ENCODE measurements around the gene TENT4A.

The TENT4A gene

DNA sequence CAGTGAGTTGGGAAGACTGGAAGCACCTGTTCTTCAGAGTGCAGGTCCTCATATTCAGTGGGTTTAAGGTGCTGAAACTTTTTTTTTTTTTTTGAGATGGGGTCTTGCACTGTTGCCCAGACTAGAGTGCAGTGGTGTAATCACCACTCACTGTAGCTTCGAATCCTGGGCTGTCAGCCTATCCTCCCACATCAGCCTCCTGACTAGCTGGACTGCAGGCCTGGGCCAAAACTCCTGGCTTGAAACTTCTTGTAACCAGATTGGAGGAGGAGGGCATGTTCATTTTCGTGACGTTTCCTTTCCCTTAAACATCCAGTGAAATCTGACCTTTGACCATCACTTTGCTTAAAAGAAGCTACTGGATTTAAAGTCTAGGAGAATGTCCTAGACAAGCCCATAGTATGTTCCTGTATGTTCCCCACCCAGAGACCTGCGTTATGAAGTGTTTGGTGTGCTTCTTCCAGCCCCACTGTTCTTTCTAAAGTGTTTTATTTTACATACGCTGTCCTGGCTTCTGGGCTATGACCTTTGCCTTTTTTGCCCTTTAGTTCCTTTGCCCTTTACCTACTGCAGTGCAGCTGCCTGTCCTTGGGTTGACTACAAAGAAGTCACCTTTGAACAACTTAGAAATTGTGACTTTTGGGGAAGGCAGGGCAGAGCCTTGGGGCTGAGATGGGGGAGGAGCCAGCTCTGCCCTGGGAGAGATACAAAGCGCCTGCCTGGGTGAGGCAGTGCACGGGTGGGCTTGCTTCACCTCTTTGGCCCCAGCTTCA is 18.4 kb downstream of the TENT4A start:
- no peak for DNase-seq

DNA sequence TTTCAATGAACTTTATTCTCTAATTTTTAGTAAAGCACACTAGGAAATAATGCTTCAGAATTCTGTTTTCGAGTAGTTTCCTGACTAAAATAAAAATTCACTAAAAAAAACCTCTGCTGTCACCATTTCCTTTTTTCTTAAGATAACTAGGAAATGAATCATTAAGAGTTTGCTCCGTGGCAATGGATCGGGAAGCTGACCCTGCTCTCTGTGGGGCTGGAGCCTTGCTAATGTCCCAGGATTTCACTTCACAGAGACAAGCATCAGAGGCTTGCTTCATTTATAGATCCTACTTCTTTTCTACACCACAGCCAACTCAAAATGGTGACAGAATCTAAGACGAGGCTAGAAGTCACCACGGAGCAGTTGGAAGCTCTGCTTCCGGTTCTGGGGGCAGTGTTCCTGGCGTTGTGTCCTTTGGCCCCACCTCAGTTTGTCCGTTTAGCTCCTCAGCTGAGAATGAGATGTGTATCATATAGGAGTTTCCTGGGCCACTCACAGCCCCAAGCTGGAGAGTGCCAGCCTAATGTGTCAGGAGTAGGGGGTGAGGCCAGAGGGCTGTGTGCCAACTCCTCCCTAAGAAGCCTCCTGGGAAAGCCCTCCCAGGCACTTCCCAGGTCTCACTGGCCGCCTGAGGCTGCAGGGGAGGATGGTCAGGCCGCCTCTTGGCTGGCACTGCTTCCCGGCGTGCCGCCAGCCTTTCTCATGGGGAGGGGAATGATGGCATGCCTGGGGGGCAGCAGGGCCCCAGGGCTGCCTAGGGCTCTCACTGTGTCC is 19.6 kb downstream of the TENT4A start:
- peak in 14 of 56 donors; percentile 12 to 57 (median 32) for DNase-seq

DNA sequence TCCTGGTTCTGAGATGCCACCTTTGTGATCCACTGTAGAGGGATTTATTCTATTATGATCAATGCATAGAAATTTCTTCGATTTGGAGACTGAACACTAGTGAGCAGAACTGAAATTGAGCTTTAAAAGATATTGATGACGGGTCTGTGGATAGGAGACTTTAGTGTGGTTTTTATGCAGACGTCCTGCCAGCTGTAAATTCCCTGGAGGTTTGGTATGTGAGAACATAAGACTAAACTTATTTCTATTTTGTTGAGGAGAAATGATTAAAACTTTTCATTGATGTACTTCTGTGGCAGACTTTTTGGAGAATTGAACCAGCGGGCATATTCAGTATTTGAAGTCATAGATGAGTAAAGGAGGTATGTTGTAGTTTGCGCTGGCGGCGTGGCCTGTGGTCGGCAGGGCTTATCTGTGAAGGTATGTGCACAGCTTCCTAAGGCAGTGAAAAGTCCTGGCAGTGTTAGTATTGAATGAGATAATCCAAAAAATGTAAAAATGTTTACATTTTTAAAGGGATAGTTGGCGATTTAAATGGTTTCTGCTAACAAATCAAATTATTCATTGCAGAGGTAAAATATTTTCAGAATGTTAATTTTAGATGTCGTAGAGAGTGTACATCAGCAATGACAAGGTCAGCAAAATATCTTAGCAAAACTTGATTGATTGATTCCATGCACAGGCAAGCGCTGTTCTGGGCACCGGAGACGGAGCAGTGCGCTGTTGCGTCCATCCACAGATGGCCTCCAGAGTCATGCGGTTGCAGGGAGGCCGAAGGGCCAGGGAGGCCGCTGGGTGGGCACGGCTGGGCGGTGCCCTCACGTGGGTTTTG is 20.4 kb downstream of the TENT4A start:
- DNase-seq = no peak

- peak in 1 of 56 donors; percentile 28 for DNase-seq
Measured at GRCh38 chr5:6734243-6734700, 21.0 kb downstream of the TENT4A start.

- DNase-seq = no peak
Measured at GRCh38 chr5:6734781-6735180, 21.5 kb downstream of the TENT4A start.

DNA sequence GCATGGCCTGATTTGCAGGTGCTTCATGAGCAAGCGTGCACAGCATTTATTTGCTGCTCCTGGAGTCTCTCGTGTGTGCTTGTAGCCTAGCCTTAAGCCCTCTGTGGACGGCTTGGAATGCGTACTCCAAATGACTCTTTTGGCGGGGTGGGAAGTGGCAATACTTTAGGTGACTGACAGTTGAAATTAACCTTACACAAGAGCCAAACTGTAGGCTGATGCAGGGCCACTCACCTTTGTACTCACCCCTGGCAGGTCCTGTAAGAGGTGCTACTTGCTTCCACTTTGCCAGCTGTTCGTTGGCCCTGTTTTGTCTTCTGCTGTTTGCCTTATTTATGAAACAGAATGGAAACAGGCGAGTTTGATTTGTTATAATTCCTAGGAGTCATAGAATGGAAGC is 22.9 kb downstream of the TENT4A start:
- no peak for DNase-seq

GRCh38 chr5:6736524-6737042 is 23.4 kb downstream of the TENT4A start:
- no peak for DNase-seq

GRCh38 chr5:6737043-6737941 is 24.1 kb downstream of the TENT4A start:
- no peak for DNase-seq

GRCh38 chr5:6739603-6740002 is 26.4 kb downstream of the TENT4A start:
- DNase-seq = no peak

DNA sequence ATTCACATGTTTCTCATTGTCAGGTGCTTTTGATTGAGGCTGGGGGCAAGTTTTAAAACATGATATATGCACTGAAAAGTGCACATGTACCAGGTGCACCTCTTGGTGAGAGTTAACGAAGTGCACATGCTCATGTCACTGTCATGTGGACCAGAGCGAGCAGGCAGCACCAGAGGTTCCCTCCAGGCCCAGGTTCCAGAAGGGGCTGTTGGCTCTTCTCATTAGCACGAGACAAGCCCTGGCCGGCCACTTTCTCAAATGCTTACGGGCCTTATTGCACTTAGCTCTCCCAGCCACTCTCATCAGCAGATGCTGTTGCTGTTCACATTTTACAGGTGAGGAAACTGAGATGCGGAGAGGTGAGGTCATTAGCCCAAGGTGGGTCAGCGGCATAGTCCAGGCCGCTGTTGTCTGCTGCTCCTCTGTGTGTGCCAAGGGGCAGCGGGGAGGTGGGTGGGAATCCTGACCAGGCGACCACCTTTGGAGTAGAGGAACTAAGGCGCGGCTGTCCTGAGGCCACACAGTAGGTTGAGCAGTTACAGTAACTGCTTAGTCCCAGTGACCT is 27.4 kb downstream of the TENT4A start:
- no peak for DNase-seq

DNA sequence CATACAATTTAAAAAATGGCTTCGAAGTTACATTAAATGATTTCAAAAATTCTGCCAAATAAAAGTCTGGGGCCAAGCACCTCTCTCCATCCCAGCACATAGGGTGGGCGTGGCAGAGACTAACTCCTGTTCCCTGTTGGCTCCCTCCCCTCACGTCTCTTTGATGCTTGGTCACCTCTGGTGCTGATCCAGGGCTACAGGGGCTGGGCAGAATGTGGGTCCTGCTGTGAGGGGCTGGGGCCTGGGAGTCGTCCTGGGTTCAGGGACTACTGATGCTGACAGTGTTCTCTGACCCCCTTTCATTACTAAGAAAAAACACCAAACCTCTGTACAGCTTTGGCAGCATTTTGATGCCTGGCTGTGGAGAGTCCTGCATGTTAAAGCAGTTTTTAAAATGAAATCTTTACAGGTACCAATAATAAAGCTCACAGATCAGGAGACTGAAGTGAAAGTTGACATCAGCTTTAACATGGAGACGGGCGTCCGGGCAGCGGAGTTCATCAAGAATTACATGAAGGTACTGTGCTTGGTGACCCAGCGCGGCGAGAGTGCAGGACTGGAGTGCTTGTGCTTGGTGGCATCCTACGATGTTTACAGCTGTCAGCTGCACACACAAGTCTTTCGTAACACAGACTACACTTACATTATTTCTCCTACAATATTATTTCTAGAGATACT is 29.0 kb downstream of the TENT4A start:
- DNase-seq = no peak

DNA sequence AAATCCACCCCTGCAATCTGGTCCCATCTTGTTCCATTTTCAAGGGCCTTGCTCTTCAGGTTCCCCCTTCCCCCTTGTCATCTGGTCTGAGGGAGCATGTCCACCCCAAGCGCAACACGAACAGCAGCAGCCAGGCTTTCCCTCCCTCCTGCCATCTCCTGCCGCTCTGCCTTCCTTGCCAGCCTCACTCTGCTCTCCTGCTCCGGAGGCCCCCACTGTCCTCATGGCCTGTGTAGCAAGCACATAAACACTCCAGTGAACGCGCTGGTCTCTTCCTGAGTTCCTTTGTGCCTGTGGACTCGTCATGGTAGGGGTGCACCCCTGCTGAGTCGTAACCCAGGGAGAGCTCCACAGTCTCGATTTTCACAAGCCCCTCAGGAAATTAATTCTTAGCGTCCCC is 29.9 kb downstream of the TENT4A start:
- no peak for DNase-seq

DNA sequence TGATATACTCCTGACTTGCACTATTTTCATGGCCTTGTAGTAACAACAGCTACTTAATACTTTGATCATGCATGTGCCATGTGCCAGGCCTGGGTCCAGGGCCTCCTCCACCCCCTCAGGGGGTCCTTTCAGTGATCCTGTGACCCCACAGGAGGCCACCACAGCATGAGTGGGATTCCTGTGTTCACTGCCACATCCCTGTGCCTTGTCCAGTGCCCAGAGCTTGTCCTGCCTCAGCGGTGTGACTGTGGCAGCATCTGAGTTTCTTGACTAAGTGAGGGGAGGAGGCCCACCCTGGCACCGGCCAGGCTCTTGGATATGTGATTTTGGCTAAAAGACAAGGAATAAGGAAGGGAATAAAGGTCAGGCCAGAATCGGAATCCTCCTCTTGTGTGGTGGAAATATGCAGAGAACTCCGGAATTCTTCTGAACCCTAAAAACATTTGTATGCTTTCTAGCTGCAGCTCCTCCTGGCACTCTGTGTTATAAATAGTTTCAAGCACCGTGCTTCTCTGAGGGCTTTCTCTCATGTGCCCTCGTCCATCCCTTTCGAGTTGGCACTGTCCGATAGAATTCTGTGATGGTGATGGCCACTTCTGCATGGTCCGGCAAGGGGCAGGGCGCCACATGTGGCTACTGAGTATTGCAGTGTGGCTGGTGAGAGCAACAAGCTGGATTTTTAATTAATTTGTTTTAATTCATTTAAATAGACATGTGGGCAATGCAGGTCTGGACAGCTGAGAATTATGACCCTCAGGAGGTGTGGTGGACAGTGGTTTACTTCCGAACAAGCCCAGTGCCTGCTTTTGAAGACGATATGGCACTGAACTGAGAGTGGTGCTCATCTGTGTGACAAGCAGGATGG is 31.8 kb downstream of the TENT4A start:
- no peak for DNase-seq

DNA sequence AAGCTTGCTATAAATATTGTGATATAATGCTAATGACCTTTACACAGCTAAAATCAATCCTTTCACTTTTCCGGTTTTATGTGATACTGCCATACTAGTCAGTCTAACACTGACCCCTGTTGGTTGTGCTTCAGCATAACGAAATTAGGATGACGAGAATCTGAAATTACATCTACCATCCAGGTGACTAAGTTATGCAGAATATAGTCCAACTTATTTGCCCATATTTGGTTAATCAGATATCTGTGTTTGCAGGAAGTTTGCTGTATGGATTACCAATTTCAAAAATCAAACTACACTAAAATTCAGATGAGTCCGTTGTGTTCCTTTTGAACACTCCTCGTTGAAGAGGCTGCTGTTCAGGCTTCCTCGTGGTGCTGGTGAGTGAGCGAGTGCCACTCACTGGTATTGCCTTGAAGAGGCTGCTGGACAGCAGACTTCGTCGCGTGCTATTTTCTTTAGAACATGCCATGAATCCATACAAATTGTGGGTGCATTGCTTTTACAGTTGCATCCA is 32.5 kb downstream of the TENT4A start:
- DNase-seq = peak in 2 of 56 donors; percentile 8 to 19

DNA sequence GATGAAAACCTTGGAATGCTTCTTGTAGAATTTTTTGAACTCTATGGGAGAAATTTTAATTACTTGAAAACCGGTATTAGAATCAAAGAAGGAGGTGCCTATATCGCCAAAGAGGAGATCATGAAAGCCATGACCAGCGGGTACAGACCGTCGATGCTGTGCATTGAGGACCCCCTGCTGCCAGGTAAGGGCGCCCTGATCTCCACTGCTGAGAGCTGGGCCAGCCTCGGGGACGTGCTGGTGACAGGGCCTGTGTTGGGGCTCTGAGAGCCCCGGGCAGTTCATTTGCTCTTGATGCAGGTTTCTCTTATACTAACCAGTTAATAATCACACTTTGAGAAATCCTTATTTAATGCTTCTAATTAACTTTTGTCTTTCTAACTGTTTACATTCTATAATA is 33.0 kb downstream of the TENT4A start:
- DNase-seq = no peak

GRCh38 chr5:6747103-6747502 is 33.9 kb downstream of the TENT4A start:
- no peak for DNase-seq

DNA sequence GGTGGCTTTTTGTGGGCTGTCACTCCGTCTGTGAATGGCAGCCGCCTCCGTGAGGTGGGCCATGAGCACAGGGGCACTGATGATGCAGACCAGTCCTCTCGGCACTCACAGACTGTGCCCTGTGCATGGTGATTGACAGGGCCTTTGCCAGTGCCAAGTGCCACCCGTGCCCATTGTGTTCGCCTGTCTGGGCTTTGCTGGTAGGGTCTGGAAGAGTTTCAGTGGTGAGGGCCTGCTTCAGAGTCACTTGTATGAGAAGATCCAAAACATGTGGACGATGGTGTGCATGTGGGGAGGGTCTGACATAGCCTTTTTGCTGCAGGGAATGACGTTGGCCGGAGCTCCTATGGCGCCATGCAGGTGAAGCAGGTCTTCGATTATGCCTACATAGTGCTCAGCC is 34.9 kb downstream of the TENT4A start:
- no peak for DNase-seq

- DNase-seq = no peak
Measured at GRCh38 chr5:6749026-6749716, 35.9 kb downstream of the TENT4A start.

Data from nucleus accumbens (tissue), 56 donors.